ENCODE measurements around the gene LRRC10B.
A peak's percentile ranks its signal among the peaks of the same experiment; 100 is the strongest.
"Not testable (repeated sequence)": the region's sequence is repeated elsewhere in the genome, so short reads cannot be mapped to it uniquely, and the experiment has no call there.

LRRC10B gene

GRCh38 chr11:61507962-61508861 lies at the start of gene LRRC10B:
Gene LRRC10B, plus strand, starts transcription at chr11:61508749. Its CDS starts 250 bp downstream, at chr11:61508999.
- DNase-seq (ENCODE audit: low read depth), result no peak

GRCh38 chr11:61460474-61460881 lies 48.1 kb upstream of the LRRC10B start:
- no peak for DNase-seq (ENCODE audit: low read depth)

- no peak for DNase-seq (ENCODE audit: low read depth)
These were observed 47.6 kb upstream of the LRRC10B start for GRCh38 chr11:61460986-61461385.

GRCh38 chr11:61467602-61468001 lies 40.9 kb upstream of the LRRC10B start:
- not testable (repeated sequence) for DNase-seq (ENCODE audit: low read depth)

GRCh38 chr11:61468002-61468401 lies 40.5 kb upstream of the LRRC10B start:
- DNase-seq (ENCODE audit: low read depth), result no peak

GRCh38 chr11:61472282-61472681 lies 36.3 kb upstream of the LRRC10B start:
- DNase-seq (ENCODE audit: low read depth), result no peak

GRCh38 chr11:61472868-61473267 lies 35.7 kb upstream of the LRRC10B start:
- no peak for DNase-seq (ENCODE audit: low read depth)

- no peak for DNase-seq (ENCODE audit: low read depth)
These were observed 35.1 kb upstream of the LRRC10B start for GRCh38 chr11:61473370-61474012.

GRCh38 chr11:61474013-61474643 lies 34.4 kb upstream of the LRRC10B start:
- DNase-seq (ENCODE audit: low read depth), result no peak

- no peak for DNase-seq (ENCODE audit: low read depth)
These were observed 33.1 kb upstream of the LRRC10B start for GRCh38 chr11:61475433-61475832.

- no peak for DNase-seq (ENCODE audit: low read depth)
These were observed 32.2 kb upstream of the LRRC10B start for GRCh38 chr11:61476371-61476770.

GRCh38 chr11:61477126-61477525 lies 31.4 kb upstream of the LRRC10B start:
- no peak for DNase-seq (ENCODE audit: low read depth)

GRCh38 chr11:61477727-61478148 lies 30.8 kb upstream of the LRRC10B start:
- peak; percentile 18 for DNase-seq (ENCODE audit: low read depth)

- DNase-seq (ENCODE audit: low read depth), result not testable (repeated sequence)
These were observed 29.0 kb upstream of the LRRC10B start for GRCh38 chr11:61479360-61480058.

- DNase-seq (ENCODE audit: low read depth), result no peak
These were observed 28.1 kb upstream of the LRRC10B start for GRCh38 chr11:61480261-61480993.

- no peak for DNase-seq (ENCODE audit: low read depth)
These were observed 27.6 kb upstream of the LRRC10B start for GRCh38 chr11:61480994-61481335.

- DNase-seq (ENCODE audit: low read depth), result no peak
These were observed 26.7 kb upstream of the LRRC10B start for GRCh38 chr11:61481806-61482205.

- DNase-seq (ENCODE audit: low read depth), result no peak
These were observed 26.0 kb upstream of the LRRC10B start for GRCh38 chr11:61482513-61482912.

GRCh38 chr11:61484541-61484940 lies 24.0 kb upstream of the LRRC10B start:
- no peak for DNase-seq (ENCODE audit: low read depth)

- DNase-seq (ENCODE audit: low read depth), result no peak
These were observed 23.5 kb upstream of the LRRC10B start for GRCh38 chr11:61485080-61485479.

GRCh38 chr11:61486011-61486620 lies 22.4 kb upstream of the LRRC10B start:
- no peak for DNase-seq (ENCODE audit: low read depth)

All from stimulated activated CD8-positive, alpha-beta memory T cell treated with anti-CD3 and anti-CD28 coated beads, Interleukin-12 subunit alpha, Interleukin-12 subunit beta, amount 100 ng/mL, for 1 hour (primary cell).